Activated CD4-positive, CD25-positive, alpha-beta regulatory T cell treated with anti-CD3 and anti-CD28 coated beads, Interleukin-2, amount 50 U/mL, for 24 hours (primary cell): Measurements from ENCODE around the gene PRR7.

Source experiments
- ATAC-seq, 2 donors: fragments of 150-1000 bp; cut with Tn5 transposase; one replicate each; pipeline ENCODE4 v1.10.0; 2021; ENCODE audit warnings: mild to moderate bottlenecking in 1 of 2, moderate library complexity in 1 of 2

Gene PRR7

GRCh38 chr5:177452688-177453638 is 6.3 kb downstream of the PRR7 start:
- no peak for ATAC-seq

GRCh38 chr5:177453852-177454396 is 7.3 kb downstream of the PRR7 start:
- ATAC-seq = no peak

- ATAC-seq = peak; percentile 55
Observed at GRCh38 chr5:177454397-177455035, 7.9 kb downstream of the PRR7 start.

- peak; percentile 70 to 71 for ATAC-seq
Observed at GRCh38 chr5:177455036-177455660, 8.5 kb downstream of the PRR7 start.

GRCh38 chr5:177455661-177456590 is 9.3 kb downstream of the PRR7 start:
- peak; percentile 21 to 26 for ATAC-seq

- ATAC-seq = no peak
Observed at GRCh38 chr5:177456591-177456964, 10.0 kb downstream of the PRR7 start.

GRCh38 chr5:177456976-177457851 is 10.6 kb downstream of the PRR7 start:
- peak; percentile 11 to 27 for ATAC-seq

GRCh38 chr5:177457852-177458681 is 11.5 kb downstream of the PRR7 start:
- no peak for ATAC-seq

GRCh38 chr5:177458912-177459350 is 12.3 kb downstream of the PRR7 start:
- ATAC-seq = no peak

GRCh38 chr5:177459357-177459756 is 12.7 kb downstream of the PRR7 start:
- no peak for ATAC-seq

- ATAC-seq = no peak
Observed at GRCh38 chr5:177459819-177460628, 13.4 kb downstream of the PRR7 start.

- ATAC-seq = no peak
Observed at GRCh38 chr5:177462021-177462670, 15.5 kb downstream of the PRR7 start.

GRCh38 chr5:177465044-177465443 is 18.4 kb downstream of the PRR7 start:
- ATAC-seq = no peak

- ATAC-seq = no peak
Observed at GRCh38 chr5:177466861-177467260, 20.2 kb downstream of the PRR7 start.

- ATAC-seq = no peak
Observed at GRCh38 chr5:177467436-177467835, 20.8 kb downstream of the PRR7 start.

- ATAC-seq = no peak
Observed at GRCh38 chr5:177468329-177468684, 21.7 kb downstream of the PRR7 start.

- ATAC-seq = no peak
Observed at GRCh38 chr5:177468685-177469628, 22.3 kb downstream of the PRR7 start.
